Measurements from ENCODE around the gene PRPF8.

PRPF8 gene

DNA sequence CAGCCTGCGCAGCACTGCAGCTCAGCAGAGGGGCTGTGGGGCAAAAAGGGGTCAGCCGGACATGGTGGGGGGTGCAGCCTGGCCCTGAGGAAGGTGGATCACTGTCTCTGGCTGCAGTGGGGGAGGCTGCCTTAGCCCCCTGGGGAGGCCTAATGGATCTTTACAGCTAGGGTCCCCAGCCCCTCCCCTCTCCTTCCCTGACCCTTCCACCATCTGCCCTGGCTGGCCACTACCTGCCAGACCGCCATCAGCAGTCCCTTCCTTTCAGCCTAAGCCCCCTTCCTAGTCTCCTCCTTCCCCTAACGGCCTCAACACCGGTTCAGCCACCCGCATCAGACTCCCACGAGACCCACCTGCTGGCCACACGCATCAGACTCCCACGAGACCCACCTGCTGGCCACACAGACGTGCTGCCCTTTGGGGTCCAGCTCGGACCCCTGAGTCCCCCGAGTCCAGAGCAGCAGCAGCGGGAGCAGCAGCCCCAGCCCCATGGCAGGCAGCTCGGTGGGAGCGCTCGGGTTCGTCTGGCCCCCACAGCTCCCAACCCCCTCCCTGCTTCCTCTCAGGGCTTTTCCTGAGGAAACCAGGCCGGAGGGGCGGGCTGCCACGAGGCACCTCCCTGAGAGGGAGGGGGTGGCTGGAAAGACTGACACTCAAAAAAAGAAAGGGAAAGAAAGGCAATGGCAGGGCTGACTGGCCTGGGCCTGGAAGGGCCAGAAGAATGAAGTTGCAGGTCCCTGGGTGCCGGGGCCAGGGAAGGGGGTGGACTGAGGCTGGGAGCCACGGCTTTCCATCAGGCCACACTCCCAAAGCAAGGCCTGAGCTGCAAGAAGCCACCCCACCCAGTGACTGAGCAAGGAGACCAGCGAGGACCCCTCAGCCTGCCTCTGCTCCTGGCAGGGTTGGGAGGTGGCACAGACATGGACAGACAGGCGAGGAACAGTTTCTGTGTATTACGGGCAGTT is 39.2 kb downstream of the PRPF8 start, which contains the start of gene SCARF1:
SCARF1 (minus strand) TSS at position 526 of the 965 bp plus-strand sequence; CDS start at position 491, 35 bp downstream.
- TF ChIP-seq, protein P1, sequence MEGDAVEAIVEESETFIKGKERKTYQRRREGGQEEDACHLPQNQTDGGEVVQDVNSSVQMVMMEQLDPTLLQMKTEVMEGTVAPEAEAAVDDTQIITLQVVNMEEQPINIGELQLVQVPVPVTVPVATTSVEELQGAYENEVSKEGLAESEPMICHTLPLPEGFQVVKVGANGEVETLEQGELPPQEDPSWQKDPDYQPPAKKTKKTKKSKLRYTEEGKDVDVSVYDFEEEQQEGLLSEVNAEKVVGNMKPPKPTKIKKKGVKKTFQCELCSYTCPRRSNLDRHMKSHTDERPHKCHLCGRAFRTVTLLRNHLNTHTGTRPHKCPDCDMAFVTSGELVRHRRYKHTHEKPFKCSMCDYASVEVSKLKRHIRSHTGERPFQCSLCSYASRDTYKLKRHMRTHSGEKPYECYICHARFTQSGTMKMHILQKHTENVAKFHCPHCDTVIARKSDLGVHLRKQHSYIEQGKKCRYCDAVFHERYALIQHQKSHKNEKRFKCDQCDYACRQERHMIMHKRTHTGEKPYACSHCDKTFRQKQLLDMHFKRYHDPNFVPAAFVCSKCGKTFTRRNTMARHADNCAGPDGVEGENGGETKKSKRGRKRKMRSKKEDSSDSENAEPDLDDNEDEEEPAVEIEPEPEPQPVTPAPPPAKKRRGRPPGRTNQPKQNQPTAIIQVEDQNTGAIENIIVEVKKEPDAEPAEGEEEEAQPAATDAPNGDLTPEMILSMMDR (conservative IDR thresholded peaks at IDR 0.05; ENCODE audit: low read length), result no peak
- no peak for DNase-seq (ENCODE audit: low read depth)
- H3K4me3 ChIP-seq (ENCODE audit: low read length), result no peak within 1 kb of the TSS

DNA sequence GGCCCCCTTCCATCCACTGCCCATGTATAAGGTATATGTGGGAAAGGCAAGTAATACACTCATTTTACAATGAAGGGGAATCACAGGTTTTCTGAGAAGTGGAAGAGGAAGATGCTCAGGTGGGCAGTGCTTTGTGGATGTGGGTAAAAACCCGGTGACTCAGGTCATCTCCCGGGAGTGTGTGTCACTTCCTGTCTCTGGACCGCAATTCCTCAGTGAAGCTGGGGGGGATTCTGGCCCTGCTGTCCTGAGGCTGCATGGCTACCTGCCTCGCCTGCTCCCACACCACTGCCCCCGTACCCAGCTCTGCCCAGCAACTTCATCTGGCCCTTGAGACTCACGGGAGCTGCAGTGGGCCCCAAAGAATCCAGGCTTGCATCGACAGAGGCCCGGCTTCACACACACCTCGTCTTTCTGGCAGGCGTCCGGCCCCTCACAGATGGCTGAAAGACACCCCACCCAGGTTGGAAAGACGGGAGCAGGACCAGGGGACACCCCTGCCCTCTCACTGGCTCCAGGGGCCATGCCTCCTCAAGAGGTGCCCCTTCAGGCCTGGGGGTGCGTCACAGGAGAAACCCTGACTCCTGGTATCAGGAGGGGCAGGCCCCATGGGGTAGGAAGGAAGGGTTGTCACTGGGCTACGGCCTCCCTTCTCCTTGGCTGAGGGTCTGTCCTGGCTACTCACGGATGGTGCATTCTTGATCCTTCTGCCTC is 40.0 kb downstream of the PRPF8 start:
- peak; percentile 29 for DNase-seq (ENCODE audit: low read depth)
- H3K4me3 ChIP-seq (ENCODE audit: low read length), result no peak overlapping the region
- TF ChIP-seq, protein P1 (conservative IDR thresholded peaks at IDR 0.05; ENCODE audit: low read length), result no peak

DNA sequence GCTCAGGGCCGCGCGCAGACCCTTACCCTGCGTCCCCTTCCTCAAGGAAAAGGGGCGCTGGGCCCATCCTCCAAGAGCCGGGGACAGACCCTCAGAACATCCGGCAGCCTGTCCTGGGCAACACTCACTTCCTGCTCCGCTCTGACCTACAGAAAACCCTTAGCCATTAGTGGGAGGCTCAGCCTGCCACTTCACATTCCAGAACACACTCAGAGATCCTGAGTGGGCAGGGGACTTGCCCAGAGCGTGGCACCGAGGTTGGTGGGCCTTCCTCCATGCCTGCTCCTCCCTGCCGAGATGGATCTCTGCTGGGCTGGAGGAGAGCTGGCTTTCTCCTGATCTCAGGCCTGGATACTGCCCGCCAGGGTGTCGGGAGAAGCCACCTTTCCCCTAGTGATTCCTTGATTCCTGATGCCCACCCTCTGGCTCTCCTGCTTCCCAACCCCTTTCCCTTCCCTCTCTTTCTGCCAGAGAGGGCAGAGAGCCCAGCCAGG is 40.6 kb downstream of the PRPF8 start:
- no peak overlapping the region for H3K4me3 ChIP-seq (ENCODE audit: low read length)
- DNase-seq (ENCODE audit: low read depth), result peak; percentile 6
- TF ChIP-seq, protein P1 (conservative IDR thresholded peaks at IDR 0.05; ENCODE audit: low read length), result no peak

DNA sequence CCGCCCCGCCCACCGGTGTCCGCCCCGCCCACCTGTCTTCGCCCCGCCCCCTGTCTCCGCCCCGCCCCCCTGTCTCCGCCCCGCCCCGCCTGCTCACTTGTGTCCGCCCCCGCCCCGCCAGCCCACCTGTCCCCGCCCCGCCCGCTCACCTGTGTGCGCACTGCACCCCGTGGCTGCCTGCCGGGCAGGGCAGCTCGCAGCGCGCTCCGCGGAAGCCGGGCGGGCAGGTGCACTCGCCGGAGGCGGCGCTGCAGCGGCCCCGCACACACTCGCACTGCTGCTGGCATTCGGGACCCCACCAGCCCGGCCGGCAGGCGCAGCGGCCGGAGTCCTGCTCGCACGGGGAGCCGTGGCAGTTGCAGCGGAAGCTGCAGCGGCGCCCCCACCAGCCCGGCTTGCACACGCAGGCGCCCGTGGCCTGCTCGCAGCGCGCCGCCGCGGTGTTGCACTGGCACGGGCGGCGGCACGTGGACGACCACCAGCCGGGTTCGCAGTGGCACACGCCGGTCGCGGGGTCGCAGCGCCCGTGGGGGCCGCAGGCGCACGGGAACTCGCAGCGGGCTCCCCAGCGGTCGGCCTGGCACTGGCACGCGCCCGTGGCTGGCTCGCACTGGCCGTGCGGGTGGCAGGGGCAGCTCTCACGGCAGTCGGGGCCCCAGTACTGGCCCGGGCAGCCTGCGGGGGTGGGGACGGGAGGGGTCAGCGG is 41.2 kb downstream of the PRPF8 start:
- H3K4me3 ChIP-seq (ENCODE audit: low read length), result peak overlapping the region; percentile 20
- peak; percentile 8 for DNase-seq (ENCODE audit: low read depth)
- TF ChIP-seq, protein P1 (conservative IDR thresholded peaks at IDR 0.05; ENCODE audit: low read length), result no peak

DNA sequence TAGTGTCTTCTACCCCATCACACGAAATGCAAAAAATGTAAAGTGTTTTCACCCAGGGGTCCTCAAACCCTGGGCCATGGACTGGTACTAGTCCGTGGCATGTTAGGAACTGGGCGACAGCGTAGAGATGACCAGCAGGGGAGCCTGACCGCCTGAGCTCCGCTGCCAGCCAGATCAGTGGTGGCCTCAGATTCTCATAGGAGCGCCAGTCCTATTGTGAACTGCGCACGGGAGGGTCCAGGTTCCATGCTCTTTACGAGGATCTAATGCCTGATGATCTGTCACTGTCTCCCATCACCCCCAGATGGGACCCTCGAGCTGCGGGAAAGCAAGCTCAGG is 43.6 kb downstream of the PRPF8 start:
- no peak overlapping the region for H3K4me3 ChIP-seq (ENCODE audit: low read length)
- no peak for DNase-seq (ENCODE audit: low read depth)
- TF ChIP-seq, protein P1 (conservative IDR thresholded peaks at IDR 0.05; ENCODE audit: low read length), result no peak

DNA sequence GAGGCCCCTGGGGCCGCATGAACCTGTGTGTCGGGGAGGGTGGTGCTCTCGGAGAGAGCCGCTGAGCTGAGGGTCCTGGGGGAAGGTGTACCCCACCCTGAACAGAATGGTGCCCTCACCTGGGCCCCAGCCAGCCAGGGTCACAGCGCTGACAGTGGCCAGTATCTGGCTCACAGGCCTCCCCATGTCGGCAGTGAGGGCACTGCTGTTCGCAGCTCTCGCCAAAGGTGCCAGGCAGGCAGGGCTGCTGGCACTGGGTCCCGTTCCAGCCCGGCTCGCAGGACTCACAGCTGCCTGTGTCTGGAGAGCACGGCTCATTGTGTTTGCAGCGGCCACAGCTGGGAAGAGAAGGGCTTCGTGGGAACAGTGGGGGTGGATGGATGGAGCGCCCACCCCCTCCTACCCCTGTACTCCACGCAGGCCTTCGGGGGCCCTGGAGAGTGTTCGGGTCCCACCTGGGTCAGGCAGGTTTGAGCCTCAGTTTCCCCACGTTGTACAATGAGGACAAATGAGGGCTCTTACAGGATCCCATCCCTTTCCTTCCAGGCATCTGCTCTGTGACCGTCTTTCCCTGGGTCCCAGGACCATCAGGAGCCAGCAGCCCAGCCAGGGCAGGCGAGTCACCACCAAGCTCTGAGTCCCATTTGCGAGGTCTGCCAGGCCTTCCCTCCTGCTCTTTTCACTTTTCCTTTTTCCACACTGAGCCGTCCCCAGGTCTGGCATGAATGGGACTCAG is 44.2 kb downstream of the PRPF8 start:
- DNase-seq (ENCODE audit: low read depth), result no peak
- TF ChIP-seq, protein P1 (conservative IDR thresholded peaks at IDR 0.05; ENCODE audit: low read length), result no peak
- H3K4me3 ChIP-seq (ENCODE audit: low read length), result no peak overlapping the region
